ENCODE measurements around the gene HDHD2. TPM values are rescaled to one million over a fixed set of nuclear protein-coding genes. Genes with fewer than 3 reads are reported as not detected.

The HDHD2 gene
- total and polyA plus RNA-seq, 2 of the 13 experiments (the other 11 are each of a cell fraction or from before 2014, with no cell fraction given), result 10.2 to 34.7 TPM

- TF ChIP-seq ZNF142 (CRISPR knock-in tag; IDR thresholded peaks at IDR 0.05) (no peak), FOSL1 (CRISPR knock-in tag; IDR thresholded peaks at IDR 0.05; ENCODE audit: borderline replicate concordance) (no peak)
Observed at GRCh38 chr18:47075098-47075883, 75.0 kb downstream of the HDHD2 start (continued).

GRCh38 chr18:47067648-47068047, 82.7 kb downstream of the HDHD2 start:
- Histone ChIP-seq H3K36me3 (replicated peaks in 1 of 2; ENCODE audit: control insufficient read depth in 1 of 2, insufficient read depth in 2 of 2, low read length in 2 of 2) (no peaks in the 10 kb centered on the region), H3K27ac (ENCODE audit: extremely low read length, insufficient read depth, low read length) (no peak overlapping the region), H2AFZ (ENCODE audit: low read length) (no peak overlapping the region), H3K4me3 (replicated peaks in 1 of 3; ENCODE audit: insufficient read depth in 1 of 3, low read depth in 2 of 3, low read length in 3 of 3) (no peak overlapping the region), H3K4me1 (ENCODE audit: insufficient read depth, low read length) (no peaks in the 10 kb centered on the region), H3K9me3 (ENCODE audit: low read length) (no peaks in the 10 kb centered on the region), H4K20me1 (ENCODE audit: insufficient read depth, low read length) (no peaks in the 10 kb centered on the region), H3K79me2 (ENCODE audit: insufficient read depth, low read length) (no peaks in the 10 kb centered on the region), H3K4me2 (ENCODE audit: low read depth, low read length) (no peak overlapping the region), H3K27me3 (ENCODE audit: control insufficient read depth in 1 of 2, insufficient read depth in 2 of 2, low read length in 2 of 2) (no peaks in the 10 kb centered on the region), H3K9ac (ENCODE audit: insufficient read depth, low read depth, low read length) (no peak overlapping the region)
- FAIRE-seq (no peak), DNase-seq (ENCODE audit: low spot score) (no peak), ATAC-seq (no peak)
- in situ Hi-C loops (cut with HindIII; ENCODE audit: extremely low pct_ligation_motif_present, low pct_unique_long_range_greater_than_20kb), result no loop called here
- intact Hi-C loops (cut with micrococcal nuclease; ENCODE audit: unreplicated experiment), result no loop called here
- ChIA-PET CTCF (ENCODE audit: low intra/inter-chr PET ratio, low total read pairs) (no interaction called here), POLR2A (no interaction called here)
- 36% methylated on average over 3 of the region's 3 CpGs for WGBS (ENCODE audit: low lambda C conversion rate)
- BruUV-seq (replicated peaks), result no TSS peak
- peak; percentile 86 for TF ChIP-seq ZNF331 (CRISPR knock-in tag; IDR thresholded peaks at IDR 0.05)
- TF ChIP-seq NFIB (CRISPR knock-in tag; IDR thresholded peaks at IDR 0.05; ENCODE audit: borderline replicate concordance), result no peak
- TF ChIP-seq ZFP82 (CRISPR knock-in tag; IDR thresholded peaks at IDR 0.05; ENCODE audit: borderline replicate concordance), result no peak
- no peak for TF ChIP-seq ZNF510 (CRISPR knock-in tag; IDR thresholded peaks at IDR 0.05; ENCODE audit: low read depth)
